ENCODE results near the gene HOXD10.

HOXD10 gene

GRCh38 chr2:176152350-176153181 is 36.0 kb downstream of the HOXD10 start:
- DNase-seq, result no peak

GRCh38 chr2:176154576-176155252 is 38.1 kb downstream of the HOXD10 start:
- no peak for DNase-seq

- DNase-seq, result no peak
Observed at GRCh38 chr2:176155356-176156044, 38.9 kb downstream of the HOXD10 start.

GRCh38 chr2:176156301-176156806 is 39.8 kb downstream of the HOXD10 start:
- DNase-seq, result no peak

GRCh38 chr2:176156807-176157498 is 40.4 kb downstream of the HOXD10 start, which contains the start of gene HOXD3:
Gene HOXD3, plus strand, starts transcription at chr2:176157307. Its CDS starts 11,808 bp downstream, at chr2:176169115.
- no peak for DNase-seq

GRCh38 chr2:176157499-176158185 is 41.1 kb downstream of the HOXD10 start:
- DNase-seq, result no peak

GRCh38 chr2:176158186-176158591 is 41.6 kb downstream of the HOXD10 start:
- no peak for DNase-seq

- DNase-seq, result no peak
Observed at GRCh38 chr2:176158855-176159662, 42.5 kb downstream of the HOXD10 start.

- DNase-seq, result no peak
Observed at GRCh38 chr2:176159663-176160250, 43.2 kb downstream of the HOXD10 start.

- DNase-seq, result no peak
Observed at GRCh38 chr2:176160251-176160985, 43.8 kb downstream of the HOXD10 start.

- no peak for DNase-seq
Observed at GRCh38 chr2:176160986-176161824, 44.6 kb downstream of the HOXD10 start.

- no peak for DNase-seq
Observed at GRCh38 chr2:176161825-176162626, 45.4 kb downstream of the HOXD10 start.

- no peak for DNase-seq
Observed at GRCh38 chr2:176162911-176163671, 46.5 kb downstream of the HOXD10 start.

- DNase-seq, result no peak
Observed at GRCh38 chr2:176163672-176164056, 47.1 kb downstream of the HOXD10 start.

- DNase-seq, result no peak
Observed at GRCh38 chr2:176164201-176164600, 47.6 kb downstream of the HOXD10 start.

- DNase-seq, result no peak
Observed at GRCh38 chr2:176164611-176165369, 48.2 kb downstream of the HOXD10 start.

All from CD4-positive, alpha-beta T cell treated with Interferon alpha-2 for 1 hour (primary cell).